Measurements from ENCODE around the gene GUK1.

DNA sequence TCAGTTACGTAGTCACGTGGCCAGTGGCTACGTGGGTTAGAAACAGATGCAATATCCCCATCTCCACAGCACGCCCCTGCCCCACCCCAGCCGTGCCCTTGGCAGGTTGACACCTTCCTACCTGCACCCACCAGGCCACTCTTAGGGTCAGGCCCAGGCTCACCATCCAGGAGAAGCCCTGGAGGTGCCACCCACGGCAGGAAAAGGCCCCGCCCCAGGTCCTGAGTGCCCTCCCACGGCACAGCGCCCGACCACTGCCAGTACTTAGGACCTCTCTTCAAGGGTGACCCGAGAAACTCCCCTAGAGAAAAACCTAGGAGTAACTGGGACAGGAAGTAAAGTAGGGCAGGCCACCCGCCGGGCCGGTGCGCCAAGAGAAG lies 38.5 kb upstream of the GUK1 start:
- no peak for TF ChIP-seq EZH2phosphoT487 (IDR thresholded peaks at IDR 0.05; ENCODE audit: insufficient read depth, low read depth)
- TF ChIP-seq EZH2 (IDR thresholded peaks at IDR 0.05; ENCODE audit: insufficient read depth, poor library complexity, severe bottlenecking), result no peak

All from GM23248 (cell line).